Islet of Langerhans (tissue), 1 donor: ENCODE measurements around the gene ELP4.
"Not testable (repeated sequence)": the region's sequence is repeated elsewhere in the genome, so short reads cannot be mapped to it uniquely, and the experiment has no call there.

ENCODE experiments used
- FAIRE-seq: peaks from one replicate; lab custom pipeline; 2011; peaks lifted over from hg19 to GRCh38; lab: Jason Lieb, UNC

The ELP4 gene

DNA sequence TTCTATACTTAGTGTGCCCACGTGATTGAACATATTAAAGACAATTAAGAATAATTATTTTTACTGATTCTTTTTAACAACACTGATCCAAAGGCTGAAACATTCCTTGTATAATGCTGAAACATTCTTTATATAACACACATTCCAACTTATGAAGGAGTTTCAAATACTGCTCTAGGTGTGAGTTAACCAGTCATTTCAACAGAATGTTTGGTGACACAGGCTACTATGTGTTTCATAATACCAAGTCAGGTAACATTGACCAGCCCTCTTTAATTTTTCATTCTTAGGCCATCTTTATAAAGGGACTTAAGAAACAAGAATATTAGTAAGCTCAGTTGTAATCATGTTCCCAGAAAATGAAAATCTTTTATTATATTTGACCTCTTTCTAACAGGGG, 136.6 kb downstream of the ELP4 start:
- peak; percentile 66 for FAIRE-seq

DNA sequence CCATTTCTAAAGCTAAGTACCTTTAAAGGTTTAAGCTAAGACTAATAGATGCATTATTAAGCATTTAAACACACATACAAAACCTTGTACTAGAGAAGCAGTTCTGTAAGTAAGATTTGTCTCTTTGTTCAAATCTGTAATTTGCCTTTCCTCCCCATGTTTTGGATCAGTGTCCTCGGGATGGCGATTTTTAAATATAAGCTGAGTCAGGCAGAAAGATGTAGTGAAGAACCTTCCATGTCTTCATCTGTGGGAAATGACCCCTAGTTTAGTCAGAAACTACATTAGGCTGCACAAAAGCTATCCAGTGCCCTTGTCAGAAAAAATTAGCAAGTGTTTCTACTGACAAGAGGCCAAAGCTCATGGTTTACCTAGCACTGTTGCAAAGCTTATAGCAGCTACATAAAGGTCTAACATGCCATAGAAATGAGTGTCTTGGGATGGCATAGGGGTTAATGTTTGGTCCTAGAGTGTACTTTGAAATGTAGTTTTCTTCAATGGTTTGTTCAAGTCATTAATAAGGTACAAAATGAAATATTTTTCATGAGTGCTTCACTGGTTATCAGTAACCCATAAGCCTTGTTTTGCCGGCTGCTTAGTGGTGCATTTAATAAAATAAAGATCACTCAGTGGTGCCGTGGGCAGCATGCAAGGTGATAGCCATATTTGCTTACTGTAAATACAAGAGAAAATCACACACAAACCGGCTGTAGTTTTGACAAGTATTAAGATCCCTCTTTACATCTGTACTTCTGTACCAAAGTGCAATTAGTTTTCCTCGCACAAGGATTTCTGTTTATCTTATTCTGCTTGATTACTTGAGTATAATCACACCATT, 139.8 kb downstream of the ELP4 start:
- FAIRE-seq: peak; percentile 13

DNA sequence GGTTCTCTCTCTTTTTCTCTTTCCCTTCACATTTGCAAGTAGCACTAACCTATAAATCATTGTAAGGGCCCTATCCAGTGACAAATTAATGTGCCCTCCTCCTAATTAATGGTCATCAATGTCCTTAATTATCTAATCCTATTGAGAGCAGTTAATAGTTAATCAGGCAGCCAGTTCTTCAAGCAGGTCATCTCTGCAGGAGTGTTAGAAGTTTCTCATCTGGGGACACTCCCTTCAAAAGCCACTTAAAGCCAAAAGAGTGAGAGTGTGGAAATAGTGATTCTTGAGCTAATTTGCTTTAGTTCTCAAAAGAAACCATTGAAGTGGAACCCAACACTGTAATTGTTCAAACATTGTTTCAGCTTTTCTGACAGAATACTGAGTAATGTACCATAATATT, 141.6 kb downstream of the ELP4 start:
- no peak for FAIRE-seq

DNA sequence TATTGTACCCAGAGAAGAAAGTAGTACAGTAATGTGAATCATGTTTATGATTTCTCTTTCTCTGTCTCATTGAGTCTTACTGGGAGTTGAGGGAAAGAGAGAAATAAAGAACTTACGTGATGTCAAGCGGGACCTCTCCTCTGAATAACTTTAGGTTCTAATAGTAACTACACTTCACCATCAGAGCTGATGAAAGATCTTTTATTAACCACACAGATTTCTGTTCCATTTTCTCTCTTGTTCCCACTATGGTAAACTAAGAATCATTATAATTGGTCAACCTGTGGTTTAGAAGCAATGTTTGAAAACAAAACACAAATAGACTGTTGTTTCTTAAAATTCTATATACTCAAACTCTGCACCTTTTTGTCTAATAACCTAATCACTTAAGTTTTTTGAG, 142.3 kb downstream of the ELP4 start:
- no peak for FAIRE-seq

DNA sequence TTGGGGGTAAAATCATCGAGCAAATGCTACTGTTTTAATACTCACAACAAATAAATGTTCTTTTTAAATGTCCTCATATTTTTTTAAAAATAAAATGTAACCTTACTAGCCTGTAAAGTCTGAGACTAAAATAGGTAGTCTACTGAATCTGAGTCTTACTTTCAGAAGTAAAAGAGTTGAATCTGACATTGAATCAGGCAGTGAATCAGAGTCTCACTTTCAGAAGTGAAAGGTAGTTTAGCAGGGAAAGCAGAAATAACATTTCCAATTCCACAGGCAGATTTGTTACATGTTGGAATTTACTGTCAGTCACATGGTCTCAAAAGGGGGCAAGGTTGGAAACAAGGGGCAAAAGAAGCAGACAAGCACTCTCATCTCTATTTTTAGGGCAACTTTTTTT, 143.0 kb downstream of the ELP4 start:
- FAIRE-seq: peak; percentile 82

DNA sequence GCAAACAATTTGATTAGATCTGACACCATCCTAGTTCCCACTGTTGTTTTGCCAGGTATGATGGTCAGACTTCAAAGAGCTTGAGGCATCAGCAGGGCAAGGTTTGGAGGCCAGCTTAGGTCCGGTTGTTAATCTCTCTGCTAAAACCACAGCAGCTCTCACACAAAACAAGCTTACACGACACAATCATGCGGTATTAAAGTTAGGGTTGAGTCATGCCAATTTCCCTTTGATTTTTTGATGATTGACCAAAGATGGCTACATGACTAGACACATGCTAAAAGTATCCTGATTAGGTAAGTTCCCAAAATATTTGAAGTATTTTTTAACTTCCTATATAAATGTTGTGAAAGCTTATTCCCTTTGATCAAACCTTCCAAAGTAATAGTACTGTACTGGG, 145.9 kb downstream of the ELP4 start:
- FAIRE-seq: no peak

DNA sequence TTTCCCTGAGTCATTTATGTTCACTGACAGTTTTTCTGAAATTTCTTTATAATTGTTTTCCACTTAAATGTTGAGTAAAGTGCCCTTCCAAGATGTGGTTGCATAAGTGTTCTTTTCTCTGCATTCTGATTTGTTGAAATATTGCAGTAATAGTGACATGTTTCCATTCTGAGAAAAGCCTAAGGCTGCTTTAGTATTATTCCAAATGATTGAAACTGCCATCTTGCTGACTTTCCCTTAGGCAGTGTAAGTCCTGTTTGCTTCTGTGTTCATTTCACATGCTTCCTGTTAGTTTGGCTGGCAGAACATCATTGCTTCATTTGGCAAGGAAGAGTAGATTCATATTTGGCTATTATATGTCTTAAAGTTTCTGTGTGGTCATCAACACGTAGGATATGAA, 146.5 kb downstream of the ELP4 start:
- peak; percentile 9 for FAIRE-seq

DNA sequence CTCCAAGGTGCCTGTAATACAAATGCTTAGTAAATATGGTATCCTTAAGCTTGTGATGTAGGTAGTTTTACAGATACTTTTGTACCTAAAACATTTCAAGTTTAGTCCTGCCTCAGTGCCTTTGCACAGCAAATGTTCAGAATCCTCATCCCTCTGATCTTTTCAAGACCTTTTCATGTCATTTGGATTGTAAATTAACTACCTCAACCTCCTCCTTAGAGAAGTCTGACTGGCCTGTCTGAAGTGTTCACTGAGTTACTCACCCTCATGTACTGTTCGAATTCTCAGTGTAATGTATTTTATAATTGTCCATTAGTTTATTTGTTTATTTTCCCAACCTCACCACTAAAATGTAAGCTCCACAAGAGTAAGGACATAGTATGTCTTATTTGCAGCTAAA, 147.5 kb downstream of the ELP4 start:
- no peak for FAIRE-seq

DNA sequence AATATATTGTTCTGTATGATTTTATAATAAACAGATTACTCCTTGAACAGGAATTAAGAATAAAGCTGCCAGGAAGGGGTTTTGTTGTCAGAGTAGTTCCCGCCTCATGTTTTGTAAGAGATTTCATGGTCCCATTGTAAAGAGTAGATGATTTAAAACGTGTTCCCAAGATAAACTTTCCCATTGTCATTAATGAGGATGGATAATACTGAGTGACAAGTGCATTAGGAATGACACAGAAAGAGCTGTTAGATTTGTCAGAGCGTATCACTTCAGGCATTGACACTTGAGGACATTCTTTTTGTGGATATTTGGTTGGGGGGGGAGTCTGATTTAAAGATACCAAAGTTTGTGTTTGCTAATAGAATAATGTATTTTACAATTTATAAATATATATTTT, 154.6 kb downstream of the ELP4 start:
- FAIRE-seq: peak; percentile 43

DNA sequence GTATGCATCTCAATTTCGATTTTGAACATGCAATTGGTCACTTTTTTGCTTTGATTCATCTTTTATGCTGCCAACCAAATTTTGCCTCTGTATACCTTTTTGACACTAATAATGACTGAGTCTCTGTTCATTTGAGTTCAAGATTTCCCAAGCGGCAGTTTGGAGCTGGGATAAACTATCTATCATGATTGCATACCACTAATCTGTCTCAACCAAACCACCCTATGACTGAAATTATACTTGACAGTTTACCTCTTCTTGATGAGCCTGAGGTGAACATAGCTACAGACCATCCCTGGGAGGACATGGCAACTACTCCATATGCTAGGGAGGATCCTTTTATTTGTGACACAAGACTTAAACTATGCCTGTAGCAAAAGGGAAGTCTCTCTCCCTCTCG, 155.4 kb downstream of the ELP4 start:
- FAIRE-seq: no peak

DNA sequence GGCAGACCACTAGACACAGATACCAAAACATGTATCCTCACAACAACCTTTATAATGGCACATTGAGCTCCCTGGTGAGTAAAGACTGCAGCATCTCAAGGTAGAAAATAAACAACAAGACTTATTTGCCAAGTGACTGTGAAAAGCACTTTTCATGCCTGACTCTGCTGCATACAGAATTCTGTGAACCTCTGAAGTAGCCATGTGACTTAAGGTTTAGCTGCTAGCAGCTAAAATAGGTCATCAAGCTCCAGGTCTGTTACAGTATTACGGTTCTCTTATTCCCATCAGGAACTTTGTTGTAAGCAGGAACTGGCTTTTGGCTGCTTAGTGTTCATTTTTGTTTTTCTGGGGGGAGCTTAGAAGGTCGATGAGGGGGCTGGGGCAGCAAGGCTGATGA, 162.1 kb downstream of the ELP4 start:
- FAIRE-seq: peak; percentile 88

DNA sequence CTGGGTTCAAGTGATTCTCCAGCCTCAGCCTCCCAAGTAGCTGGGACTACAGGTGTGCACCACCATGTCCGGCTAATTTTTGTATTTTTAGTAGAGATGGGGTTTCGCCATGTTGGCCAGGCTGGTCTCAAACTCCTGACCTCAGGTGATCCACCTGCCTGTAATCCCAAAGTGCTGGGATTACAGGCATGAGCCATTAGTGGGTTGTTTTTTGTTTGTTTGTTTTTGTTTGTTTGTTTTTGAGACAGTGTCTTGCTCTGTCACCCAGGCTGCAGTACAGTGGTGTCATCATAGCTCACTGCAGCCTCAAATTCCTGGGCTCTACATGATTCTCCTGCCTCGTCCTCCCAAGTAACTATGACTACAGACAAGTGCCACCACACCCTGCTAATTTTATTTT, 163.5 kb downstream of the ELP4 start:
- FAIRE-seq: not testable (repeated sequence)

DNA sequence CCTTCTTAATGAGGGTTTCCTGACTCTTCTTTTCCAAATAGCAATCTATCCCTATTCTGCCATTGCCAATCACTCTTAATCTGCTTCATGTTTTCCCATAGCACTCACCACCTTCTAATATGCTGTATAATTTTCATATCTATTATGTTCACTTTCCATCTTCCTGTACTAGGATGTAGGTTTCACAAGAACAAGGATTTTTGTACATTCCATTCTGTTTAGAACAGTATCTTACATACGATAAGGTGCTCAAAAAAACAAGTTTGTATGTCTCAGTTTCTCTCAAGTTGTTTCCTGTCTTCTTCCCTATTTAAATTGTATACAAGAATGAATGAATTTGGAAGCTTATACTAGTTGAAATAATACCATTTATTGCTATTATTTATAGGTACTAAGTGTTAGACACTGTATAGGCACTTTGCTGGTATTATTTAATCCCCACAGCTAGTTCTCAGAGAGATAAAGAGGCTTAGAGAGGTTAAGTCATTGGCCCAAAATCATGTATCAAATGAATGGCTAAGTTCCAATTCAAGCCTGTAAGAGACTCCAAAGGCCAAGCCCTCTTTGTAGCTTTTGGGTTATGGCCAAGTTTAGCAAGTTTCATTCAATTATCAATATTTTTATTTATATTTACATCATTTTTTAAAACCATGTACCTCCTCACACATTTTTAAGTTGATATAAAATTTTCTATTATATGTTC, 166.9 kb downstream of the ELP4 start:
- FAIRE-seq: no peak

DNA sequence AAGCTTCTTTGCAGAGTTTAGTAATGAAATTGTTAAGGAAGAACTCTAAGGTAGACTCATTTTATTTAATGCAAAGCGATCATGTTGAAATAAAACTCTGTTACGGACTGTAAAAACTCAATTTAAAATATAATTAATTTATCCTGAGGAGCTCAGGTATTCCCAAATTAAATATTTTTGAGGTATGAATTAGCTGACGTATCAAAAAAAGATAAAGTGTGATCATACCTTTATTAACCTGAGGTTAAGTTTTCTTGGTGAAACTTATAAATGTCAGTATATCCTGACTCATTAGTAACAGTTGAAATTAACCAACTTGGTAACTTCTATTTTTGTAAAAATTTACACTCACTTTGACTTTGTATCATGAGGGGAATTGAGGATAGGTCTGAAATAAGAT, 171.2 kb downstream of the ELP4 start:
- FAIRE-seq: peak; percentile 30

DNA sequence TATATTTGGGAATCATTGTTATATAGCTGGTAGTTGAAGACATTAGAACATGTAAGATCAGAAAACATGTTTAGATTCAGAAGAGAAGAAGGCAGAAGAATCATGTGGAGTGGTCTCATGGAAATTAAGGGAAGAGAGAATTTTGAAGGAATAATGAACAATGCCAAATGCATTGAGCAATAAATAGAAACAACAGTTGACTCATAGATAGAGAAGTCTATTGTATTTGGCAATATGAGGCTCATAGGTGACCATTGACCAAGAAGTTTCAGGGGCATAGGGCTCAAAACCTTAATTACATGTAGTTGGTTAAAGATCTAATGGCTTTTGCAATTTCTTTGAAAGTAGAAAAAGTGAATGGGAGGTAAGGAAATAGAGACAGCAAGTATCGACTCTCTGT, 177.7 kb downstream of the ELP4 start:
- FAIRE-seq: no peak

DNA sequence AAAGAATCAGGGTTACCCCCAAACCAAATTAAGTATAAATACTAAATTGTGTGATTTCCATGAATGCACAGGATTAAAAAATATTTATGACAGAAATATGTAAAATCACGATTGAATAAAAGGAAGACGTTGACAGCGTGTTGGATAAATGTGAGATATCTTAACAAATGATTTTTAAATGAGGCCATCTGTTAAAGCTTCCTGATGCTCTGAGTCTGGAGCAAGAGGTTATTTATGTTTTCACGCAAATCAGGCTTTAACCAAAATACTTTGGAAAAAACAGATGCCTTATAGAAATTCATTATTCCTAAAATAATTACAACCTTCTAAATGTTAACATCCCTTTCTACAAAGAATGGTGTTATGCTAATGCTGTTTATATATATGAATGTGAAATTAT, 178.3 kb downstream of the ELP4 start:
- peak; percentile 21 for FAIRE-seq

DNA sequence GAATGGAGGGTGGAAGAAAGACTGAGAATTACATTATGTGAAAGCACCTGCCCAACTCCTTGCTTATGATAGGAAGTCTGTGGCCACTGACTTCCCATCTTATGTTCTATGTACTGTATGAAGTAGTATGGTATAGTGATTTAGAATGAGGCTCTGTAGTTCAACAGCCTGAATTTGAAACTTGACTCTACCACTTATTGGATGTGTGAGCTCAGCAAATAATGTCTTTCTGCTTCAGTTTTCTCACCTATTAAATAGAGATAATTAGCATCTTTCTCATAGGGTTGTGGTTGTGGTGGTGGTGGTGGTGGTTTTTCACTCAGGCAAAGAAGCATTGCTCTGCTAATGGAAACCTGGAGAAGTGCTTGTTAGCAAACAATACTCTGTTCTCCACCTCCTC, 180.0 kb downstream of the ELP4 start:
- FAIRE-seq: no peak

DNA sequence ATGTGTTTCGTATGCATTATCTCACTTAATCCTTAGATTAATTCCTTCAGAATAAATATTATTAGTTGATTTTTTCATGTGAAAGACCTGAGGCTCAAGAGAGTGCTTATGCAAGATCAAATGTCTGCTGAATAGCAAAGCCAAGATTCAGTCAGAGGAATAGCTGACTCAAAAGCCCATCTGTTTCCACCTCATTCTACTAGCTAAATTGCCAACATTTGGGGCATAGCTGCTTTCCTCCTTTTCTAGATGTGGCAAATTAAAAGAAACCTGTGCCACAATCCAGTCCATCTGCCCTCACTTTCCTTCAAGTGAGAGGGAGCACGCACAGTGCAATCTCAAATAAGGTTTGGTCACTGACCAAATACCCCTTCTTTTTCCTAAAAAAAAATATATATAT, 180.5 kb downstream of the ELP4 start:
- FAIRE-seq: peak; percentile 92

DNA sequence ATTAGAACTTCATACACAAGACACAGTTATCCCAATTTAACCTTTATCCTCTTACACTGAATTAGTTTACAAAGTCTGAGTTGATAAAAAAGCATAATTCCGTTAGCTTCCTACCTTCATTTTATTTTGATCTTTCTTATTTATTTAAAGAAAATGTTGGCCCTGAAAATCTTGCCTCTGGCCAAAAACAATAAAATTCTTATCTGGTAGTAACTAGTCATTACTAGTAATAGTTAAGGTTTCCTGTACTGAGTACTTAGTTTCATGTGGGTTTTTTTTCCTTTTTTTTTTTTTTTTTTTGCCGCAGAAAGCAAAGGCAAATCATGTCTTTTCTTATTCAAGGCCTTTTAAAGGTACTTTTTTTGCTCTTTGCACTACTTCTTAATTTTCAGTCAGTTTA, 180.9 kb downstream of the ELP4 start:
- FAIRE-seq: peak; percentile 33

DNA sequence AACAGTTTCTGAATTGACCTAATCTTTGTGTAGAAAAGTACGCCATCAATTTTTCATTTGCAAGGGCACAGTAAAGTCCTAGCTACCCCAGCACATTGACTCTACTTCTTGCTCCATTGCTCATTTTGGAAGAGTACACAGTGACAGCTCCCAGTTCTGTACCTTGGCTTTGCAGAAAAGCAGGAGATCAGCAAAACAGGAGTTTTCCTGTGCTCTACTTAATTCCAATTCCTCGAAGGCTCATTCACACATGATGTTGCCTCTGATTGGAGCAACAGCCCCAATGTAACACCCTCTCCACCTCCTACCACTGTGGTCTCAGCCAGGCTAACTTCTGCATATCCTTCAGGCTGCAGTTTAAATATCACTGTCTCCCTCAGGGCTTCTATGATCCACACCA, 182.9 kb downstream of the ELP4 start:
- FAIRE-seq: no peak

DNA sequence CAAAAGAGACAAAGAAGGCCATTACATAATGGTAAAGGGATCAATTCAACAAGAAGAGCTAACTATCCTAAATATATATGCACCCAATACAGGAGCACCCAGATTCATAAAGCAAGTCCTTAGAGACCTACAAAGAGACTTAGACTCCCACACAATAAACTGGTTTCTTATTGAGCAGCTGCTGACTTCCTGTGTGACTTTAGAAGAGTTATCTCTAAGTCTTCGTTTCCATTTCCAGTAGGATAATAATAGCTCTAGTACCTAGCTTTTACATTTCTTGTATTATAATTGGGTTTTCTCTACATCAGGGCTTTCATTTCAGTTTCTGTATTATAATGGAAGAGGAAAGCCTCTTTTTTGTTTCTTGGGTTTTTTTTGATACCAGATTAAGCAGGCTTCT, 187.5 kb downstream of the ELP4 start:
- peak; percentile 17 for FAIRE-seq

DNA sequence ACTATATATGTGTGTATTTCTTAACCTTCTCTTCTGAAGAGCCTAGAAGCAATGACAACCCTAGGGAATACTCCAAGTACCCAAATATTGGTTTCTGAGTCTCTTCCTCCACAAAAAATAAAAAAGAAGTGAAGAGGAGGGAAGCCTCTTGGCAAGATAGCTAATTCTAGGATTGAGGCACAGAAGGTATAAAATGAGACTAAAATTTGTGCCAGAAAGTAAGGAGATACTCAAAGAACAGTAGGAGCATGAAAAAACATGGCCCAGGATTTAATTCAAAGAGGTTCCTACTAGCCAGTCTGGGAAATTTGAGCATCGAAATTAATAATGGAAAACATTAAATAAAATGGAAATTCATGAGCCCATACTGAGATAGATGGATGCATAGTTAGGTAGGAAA, 189.5 kb downstream of the ELP4 start:
- FAIRE-seq: no peak

DNA sequence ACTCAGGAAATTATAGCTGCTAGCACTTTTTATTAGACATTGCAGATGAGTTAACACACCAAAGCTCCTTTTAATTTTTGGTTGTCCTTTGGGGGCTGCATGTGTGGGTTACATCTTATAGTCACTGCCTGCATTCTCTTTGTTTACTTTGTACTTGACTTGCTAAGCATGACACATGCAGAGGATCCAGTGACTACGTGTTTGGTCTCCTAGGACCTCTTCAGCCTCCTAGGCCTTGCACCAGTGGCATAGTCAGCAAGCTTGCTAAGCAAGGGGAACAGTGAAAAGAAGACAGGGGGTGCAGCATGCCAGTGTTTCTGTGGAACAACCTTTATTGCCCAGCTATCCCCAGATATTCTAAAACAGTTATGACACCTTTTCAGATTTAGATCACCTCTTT, 193.4 kb downstream of the ELP4 start:
- peak; percentile 74 for FAIRE-seq

DNA sequence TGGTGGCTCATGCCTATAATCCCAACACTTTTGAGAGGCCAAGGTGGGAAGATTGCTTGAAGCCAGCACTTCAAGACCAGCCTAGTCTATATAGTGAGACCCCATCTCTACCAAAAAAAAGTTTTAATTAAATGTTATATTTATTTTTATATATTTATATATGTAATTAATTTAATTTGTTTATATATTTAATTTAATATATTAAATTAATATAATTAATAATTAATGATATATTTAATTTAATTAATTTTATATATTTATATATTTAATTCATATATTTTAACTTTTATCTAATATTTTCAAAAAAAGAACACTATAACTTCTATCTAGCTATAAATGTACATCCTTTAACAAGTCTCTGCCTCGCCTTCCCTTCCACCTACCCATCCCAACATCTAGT, 196.8 kb downstream of the ELP4 start:
- FAIRE-seq: no peak
